Esophagus squamous epithelium (tissue), 4 donors: ENCODE results near the gene ANKMY2.

Source experiments
- POLR2A ChIP-seq, 4 donors: fragments of 450-650 bp; IDR thresholded peaks; one replicate each; pipeline ENCODE4 v1.6.1; 2017; ENCODE audit warnings: antibody characterized with exemption in 4 of 4, mild to moderate bottlenecking in 4 of 4, moderate library complexity in 3 of 4
- TF ChIP-seq, protein P1 (sequence below), 6 experiments: fragments of 450-650 bp in 4 of 6; fragments of 200-600 bp in 2 of 6; sonication (generic) in 2 of 6; IDR thresholded peaks; one replicate each; pipeline ENCODE4 v1.5.1; 2016 to 2019; ENCODE audit warnings: antibody characterized with exemption in 6 of 6, mild to moderate bottlenecking in 4 of 6, moderate library complexity in 4 of 6

GRCh38 chr7:16589881-16590280 is 55.7 kb downstream of the ANKMY2 start:
- TF ChIP-seq, protein P1, sequence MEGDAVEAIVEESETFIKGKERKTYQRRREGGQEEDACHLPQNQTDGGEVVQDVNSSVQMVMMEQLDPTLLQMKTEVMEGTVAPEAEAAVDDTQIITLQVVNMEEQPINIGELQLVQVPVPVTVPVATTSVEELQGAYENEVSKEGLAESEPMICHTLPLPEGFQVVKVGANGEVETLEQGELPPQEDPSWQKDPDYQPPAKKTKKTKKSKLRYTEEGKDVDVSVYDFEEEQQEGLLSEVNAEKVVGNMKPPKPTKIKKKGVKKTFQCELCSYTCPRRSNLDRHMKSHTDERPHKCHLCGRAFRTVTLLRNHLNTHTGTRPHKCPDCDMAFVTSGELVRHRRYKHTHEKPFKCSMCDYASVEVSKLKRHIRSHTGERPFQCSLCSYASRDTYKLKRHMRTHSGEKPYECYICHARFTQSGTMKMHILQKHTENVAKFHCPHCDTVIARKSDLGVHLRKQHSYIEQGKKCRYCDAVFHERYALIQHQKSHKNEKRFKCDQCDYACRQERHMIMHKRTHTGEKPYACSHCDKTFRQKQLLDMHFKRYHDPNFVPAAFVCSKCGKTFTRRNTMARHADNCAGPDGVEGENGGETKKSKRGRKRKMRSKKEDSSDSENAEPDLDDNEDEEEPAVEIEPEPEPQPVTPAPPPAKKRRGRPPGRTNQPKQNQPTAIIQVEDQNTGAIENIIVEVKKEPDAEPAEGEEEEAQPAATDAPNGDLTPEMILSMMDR (IDR thresholded peaks at IDR 0.05), result no peak
- TF ChIP-seq POLR2A (IDR thresholded peaks at IDR 0.05), result no peak
